NCI-H1048 (cell line): ENCODE measurements around the gene WDR81.
"Not testable (repeated sequence)": the region's sequence is repeated elsewhere in the genome, so short reads cannot be mapped to it uniquely, and the experiment has no call there.

ENCODE experiments used
- DNase-seq: peaks from one replicate; lab custom pipeline; 2025; lab: John Stamatoyannopoulos, UW

The WDR81 gene

GRCh38 chr17:1754430-1755112 is 30.1 kb downstream of the WDR81 start:
- no peak for DNase-seq

GRCh38 chr17:1755252-1755826 is 30.8 kb downstream of the WDR81 start:
- no peak for DNase-seq

- no peak for DNase-seq
These were observed 31.3 kb downstream of the WDR81 start for GRCh38 chr17:1755827-1756262.

GRCh38 chr17:1758807-1759206 is 34.3 kb downstream of the WDR81 start:
- no peak for DNase-seq

GRCh38 chr17:1759529-1759928 is 35.0 kb downstream of the WDR81 start:
- no peak for DNase-seq

- no peak for DNase-seq
These were observed 37.9 kb downstream of the WDR81 start for GRCh38 chr17:1762233-1762900.

GRCh38 chr17:1762901-1763898 is 38.7 kb downstream of the WDR81 start:
- DNase-seq, result no peak

- DNase-seq, result no peak
These were observed 39.8 kb downstream of the WDR81 start for GRCh38 chr17:1764284-1764683.

- not testable (repeated sequence) for DNase-seq
These were observed 40.2 kb downstream of the WDR81 start for GRCh38 chr17:1764705-1765104.

GRCh38 chr17:1765576-1765975 is 41.1 kb downstream of the WDR81 start:
- DNase-seq, result no peak

- no peak for DNase-seq
These were observed 42.1 kb downstream of the WDR81 start for GRCh38 chr17:1766382-1767135.

- no peak for DNase-seq
These were observed 42.9 kb downstream of the WDR81 start for GRCh38 chr17:1767358-1767757.

- DNase-seq, result no peak
These were observed 45.4 kb downstream of the WDR81 start for GRCh38 chr17:1769822-1770477.

- DNase-seq, result not testable (repeated sequence)
These were observed 48.6 kb downstream of the WDR81 start for GRCh38 chr17:1773000-1773695.

- no peak for DNase-seq
These were observed 49.2 kb downstream of the WDR81 start for GRCh38 chr17:1773696-1774181.

- DNase-seq, result no peak
These were observed 50.1 kb downstream of the WDR81 start for GRCh38 chr17:1774390-1775176.

- no peak for DNase-seq
These were observed 51.8 kb downstream of the WDR81 start for GRCh38 chr17:1776328-1776727.

- no peak for DNase-seq
These were observed 52.4 kb downstream of the WDR81 start for GRCh38 chr17:1776857-1777256.

GRCh38 chr17:1779571-1780131 is 55.1 kb downstream of the WDR81 start:
- DNase-seq, result no peak
